Astrocyte of the cerebellum (primary cell): ENCODE data around the gene HLA-DOB.

ENCODE experiments used
- DNase-seq: peaks from one replicate; pipeline ENCODE4 v3.0.0-alpha.2; 2011; ENCODE audit warnings: low read depth
- H3K4me3 ChIP-seq: 2 replicates; pipeline ENCODE4 v1.5.1; 2011; ENCODE audit warnings: mild to moderate bottlenecking, low read depth, low read length, moderate library complexity
- in situ Hi-C: cut with HindIII; loops from 2 replicates; pipeline ENCODE4 v1.10.0; 2017; ENCODE audit warnings: low sequenced_read_pairs
- TF ChIP-seq, protein P1 (sequence below): IDR thresholded peaks from 2 replicates; pipeline ENCODE4 v1.5.1; 2012; ENCODE audit warnings: low read length, low read depth, moderate library complexity, mild to moderate bottlenecking; ENCODE audit errors: missing control alignments

HLA-DOB gene

DNA sequence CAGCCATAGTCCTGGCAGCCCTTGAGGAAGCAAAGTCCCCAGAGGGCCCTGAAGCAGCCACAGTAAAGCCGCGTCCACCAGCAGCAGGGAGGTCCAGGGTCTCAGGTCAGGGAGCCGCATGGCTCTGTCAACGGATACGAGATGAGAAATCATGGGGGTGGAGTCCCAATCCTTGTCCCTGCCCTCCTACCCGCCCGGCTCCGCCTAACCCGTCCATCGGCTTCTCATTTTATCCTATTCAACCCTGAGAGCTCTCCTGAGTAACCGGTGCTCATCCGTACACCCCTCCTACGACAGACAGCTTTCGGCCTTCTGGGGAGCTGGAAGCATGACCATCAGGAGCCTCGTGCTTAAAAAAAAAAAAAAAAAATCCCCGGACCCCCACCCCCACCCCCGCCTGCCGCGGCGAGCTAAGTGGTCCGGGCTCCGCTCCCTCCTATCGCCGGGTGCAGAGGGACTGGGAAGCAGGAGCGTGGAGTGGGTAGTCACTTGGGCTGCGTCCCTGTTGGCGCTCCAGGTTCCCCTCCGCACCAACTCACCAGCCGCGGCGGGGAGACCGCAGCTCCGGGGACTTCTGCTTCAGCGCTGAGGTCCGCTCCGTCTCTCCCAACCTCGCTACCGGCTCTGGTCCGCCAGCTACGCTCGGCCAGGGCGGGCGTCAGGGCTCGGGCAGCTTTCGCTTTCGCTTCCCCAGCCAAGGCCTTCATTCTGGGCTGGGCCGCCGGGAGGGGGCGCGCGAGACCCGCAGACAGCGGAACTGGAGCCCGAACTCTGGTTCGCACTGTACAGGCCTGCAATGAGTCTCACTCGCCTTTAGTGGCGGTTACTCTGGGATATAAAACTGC is 21.5 kb upstream of the HLA-DOB start, which contains the start of gene TAP2:
Gene TAP2 (minus strand): TSS at position 626 of the 845 bp plus-strand sequence. CDS start 506 bp downstream, at position 120.
- in situ Hi-C loops = no loop called here
- TF ChIP-seq, protein P1, sequence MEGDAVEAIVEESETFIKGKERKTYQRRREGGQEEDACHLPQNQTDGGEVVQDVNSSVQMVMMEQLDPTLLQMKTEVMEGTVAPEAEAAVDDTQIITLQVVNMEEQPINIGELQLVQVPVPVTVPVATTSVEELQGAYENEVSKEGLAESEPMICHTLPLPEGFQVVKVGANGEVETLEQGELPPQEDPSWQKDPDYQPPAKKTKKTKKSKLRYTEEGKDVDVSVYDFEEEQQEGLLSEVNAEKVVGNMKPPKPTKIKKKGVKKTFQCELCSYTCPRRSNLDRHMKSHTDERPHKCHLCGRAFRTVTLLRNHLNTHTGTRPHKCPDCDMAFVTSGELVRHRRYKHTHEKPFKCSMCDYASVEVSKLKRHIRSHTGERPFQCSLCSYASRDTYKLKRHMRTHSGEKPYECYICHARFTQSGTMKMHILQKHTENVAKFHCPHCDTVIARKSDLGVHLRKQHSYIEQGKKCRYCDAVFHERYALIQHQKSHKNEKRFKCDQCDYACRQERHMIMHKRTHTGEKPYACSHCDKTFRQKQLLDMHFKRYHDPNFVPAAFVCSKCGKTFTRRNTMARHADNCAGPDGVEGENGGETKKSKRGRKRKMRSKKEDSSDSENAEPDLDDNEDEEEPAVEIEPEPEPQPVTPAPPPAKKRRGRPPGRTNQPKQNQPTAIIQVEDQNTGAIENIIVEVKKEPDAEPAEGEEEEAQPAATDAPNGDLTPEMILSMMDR = peak; percentile 96
- DNase-seq = peak; percentile 81
- peak within 1 kb of the TSS; percentile 69 for H3K4me3 ChIP-seq

GRCh38 chr6:32837651-32838113 is 20.9 kb upstream of the HLA-DOB start:
- DNase-seq = no peak
- H3K4me3 ChIP-seq = peak overlapping the region; percentile 69
- in situ Hi-C loops = no loop called here
- TF ChIP-seq, protein P1 = no peak

DNA sequence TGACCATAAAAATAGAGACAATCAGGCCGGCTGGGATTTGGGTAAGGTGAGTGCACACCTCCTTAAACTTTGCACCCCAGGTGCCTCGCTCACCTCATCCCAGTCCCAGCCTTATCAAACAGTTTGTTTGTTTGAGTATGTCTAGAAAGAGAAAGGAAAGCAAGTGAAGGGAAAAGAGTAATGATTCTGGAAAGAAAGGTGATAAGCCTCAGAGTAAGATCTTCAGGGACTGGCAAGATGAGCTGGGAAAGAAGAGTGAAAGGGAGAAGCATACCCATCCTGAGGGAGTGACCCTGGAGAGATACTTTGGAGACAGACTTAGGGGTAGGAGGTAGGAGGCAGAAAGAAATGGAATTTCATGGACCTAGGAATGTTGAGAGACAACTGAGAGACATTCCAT is 20.1 kb upstream of the HLA-DOB start:
- in situ Hi-C loops = no loop called here

DNA sequence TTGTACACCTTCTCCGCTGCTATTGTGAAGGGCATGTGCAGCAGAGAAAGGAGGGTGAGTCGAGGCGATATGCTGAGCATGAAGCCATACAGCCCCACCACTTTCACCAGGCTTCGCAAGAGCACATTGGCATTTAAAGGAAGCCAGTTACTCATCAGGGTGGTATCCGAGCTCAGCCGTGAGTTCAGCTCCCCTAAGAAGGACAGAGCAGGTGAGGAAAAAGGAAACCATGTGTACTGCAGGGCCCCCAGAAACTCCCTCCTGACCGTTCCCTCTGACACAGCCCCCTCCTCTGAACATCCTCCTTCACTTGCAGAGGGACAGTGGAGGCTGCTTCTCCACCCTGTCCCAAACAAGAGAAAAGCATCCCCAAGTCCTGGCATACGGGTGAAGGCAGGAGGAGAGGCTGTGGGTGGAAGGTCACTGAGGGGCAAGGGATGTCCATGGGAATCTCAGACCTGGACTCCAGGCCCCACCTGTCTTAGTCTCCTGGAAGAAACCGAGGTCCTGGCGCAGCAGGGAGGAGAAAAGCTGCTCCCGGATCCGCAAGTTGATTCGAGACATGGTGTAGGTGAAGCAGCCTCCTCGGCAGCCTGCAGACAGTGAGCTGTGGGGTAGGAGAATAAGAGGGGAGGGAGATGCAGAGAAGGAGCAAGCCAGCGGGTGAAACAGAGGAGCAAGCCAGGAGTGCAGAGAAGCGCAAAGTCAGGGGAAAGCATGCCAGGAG is 18.5 kb upstream of the HLA-DOB start:
- in situ Hi-C loops = no loop called here
- TF ChIP-seq, protein P1 = no peak
- no peak overlapping the region for H3K4me3 ChIP-seq
- no peak for DNase-seq

More for the DNA sequence above, 20.1 kb upstream of the HLA-DOB start:
- no peak overlapping the region for H3K4me3 ChIP-seq
- DNase-seq = no peak
- TF ChIP-seq, protein P1 = no peak

- no peak overlapping the region for H3K4me3 ChIP-seq
- TF ChIP-seq, protein P1 = no peak
- no peak for DNase-seq
- in situ Hi-C loops = no loop called here
Observed at GRCh38 chr6:32833664-32834063, 16.9 kb upstream of the HLA-DOB start.

GRCh38 chr6:32832535-32832934 is 15.7 kb upstream of the HLA-DOB start:
- TF ChIP-seq, protein P1 = no peak
- H3K4me3 ChIP-seq = no peak overlapping the region
- DNase-seq = no peak
- in situ Hi-C loops = no loop called here
